IPS-11a (cell line): Measurements from ENCODE around the gene CDC42BPB.
"Not testable (repeated sequence)": the region's sequence is repeated elsewhere in the genome, so short reads cannot be mapped to it uniquely, and the experiment has no call there.

Experiments
- H3K4me3 ChIP-seq: one replicate; pipeline ENCODE4 v1.5.1; 2013; ENCODE audit warnings: low read depth, low read length, control low read depth

CDC42BPB gene

DNA sequence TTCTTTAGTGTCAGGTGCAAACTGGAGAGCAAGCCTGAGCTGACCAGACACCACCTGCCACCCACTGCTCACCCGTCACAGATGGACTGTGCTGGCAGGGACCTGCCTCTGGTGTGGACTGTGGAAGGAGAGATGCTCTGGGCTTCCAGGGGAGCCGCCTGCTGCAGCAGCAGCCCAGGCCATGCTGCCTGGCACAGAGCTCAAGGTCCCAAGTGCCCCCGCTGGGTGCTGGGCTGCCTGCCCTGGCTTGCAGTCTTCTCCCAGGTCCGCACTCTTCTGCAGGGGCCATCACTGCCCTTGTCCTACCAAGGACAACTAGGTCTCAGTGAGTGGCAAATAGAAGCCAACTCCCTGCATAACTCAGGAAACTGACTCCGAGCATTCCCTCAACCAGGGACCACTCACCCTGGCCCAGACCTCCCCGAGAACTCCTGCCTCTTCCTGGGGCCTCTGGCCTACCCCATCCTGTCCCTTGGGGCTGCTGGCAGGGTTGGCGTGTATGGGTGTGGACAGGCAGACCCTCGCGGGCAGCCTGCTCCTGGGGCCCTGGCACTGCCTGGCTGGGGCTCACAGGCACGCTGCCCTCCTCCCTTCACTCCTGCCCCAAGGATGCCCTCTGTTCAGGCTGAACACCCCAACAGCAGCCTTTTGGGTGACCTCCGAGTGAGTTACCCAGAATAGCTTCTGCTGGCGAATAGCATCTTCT lies 125.6 kb downstream of the CDC42BPB start:
- H3K4me3 ChIP-seq = no peak overlapping the region

DNA sequence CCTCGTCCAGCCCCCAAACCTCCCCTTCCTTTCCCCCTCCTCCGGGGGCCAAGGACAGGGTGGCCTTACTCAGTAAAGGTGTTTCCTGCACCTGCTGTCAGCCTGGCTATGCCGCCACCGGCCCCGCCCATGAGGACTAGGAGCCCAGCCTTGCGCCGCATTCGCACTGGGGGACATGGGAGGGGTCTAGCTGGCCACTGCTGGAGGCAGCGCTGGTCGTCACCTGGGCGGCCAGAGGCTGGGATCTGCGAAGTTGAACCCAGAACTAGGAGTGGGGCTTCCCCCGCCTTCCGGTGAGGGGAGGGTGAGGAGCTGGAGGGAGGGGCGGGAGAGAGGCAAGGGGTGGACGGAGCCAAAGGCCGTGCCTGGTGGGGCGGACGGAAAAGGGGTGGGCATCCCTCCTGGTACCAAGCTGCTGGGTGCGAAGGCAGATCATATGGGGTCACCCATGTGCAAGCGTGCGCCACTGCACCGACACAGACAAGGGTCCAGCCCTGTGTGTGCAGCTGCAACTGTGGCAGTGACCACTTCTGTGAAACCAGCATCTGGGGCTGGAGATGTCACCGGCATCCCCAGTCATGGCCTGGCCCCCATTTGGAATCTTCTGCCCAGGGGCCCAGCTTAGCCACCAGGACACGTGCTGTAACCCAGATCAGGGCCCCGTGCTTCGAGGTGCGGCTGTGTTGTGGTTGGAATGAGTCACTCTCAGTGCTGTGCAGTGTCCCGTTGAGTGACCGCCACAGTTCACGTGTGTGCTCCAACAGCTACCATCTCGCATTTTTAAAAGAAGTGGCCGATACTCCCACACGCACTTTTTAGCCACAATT lies 126.4 kb downstream of the CDC42BPB start:
- no peak overlapping the region for H3K4me3 ChIP-seq

DNA sequence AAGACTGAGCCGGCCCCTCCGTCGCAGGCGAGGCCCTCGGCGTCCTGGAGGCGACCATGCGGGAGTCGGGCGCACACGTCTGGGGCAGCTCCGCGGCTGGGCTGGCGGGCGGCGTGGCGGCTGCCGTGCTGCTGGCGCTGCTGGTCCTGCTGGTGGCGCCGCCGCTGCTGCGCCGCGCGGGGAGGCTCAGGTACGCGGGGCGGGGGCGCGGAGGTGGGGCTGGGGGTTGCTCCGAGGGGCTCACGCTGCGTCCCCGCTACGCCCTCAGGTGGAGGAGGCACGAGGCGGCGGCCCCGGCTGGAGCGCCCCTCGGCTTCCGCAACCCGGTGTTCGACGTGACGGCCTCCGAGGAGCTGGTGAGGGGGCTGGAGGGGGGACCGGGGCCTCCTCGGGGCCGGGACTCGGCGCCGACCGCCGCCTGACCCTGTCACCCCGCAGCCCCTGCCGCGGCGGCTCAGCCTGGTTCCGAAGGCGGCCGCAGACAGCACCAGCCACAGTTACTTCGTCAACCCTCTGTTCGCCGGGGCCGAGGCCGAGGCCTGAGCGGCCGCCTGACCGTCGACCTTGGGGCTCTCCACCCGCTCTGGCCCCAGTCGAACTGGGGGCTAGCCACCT lies 127.1 kb downstream of the CDC42BPB start:
- H3K4me3 ChIP-seq = no peak overlapping the region

DNA sequence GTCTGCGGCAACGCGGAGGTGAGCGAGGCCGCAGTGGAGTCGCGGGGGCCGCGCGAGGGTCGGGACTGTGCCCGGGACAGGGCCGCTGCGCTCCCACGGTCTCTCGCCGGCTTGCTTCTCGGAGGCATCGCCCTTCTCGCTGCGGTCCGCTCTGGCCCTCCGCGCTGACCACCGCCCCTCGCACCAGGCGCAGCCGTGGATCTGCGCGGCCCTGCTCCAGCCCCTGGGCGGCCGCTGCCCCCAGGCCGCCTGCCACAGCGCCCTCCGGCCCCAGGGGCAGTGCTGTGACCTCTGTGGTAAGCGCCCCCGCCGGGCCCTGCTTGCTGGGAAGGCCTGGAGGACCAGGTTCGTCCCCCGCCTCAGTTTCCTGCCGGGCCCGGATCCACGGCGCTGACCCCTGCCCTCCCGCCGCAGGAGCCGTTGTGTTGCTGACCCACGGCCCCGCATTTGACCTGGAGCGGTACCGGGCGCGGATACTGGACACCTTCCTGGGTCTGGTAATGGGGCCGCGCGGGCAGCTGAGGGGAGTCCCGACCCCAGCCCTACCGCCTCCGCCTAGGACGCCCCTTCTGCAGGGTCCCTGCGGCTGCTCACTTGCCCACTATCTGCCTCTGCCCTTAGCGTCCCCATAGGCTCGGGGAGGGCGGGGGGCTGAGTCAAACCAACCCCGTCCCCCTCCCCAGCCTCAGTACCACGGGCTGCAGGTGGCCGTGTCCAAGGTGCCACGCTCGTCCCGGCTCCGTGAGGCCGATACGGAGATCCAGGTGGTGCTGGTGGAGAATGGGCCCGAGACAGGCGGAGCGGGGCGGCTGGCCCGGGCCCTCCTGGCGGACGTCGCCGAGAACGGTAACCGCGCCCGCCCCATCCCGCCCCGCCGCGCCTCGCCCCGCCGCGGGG lies 127.9 kb downstream of the CDC42BPB start:
- H3K4me3 ChIP-seq = peak overlapping the region; percentile 45

DNA sequence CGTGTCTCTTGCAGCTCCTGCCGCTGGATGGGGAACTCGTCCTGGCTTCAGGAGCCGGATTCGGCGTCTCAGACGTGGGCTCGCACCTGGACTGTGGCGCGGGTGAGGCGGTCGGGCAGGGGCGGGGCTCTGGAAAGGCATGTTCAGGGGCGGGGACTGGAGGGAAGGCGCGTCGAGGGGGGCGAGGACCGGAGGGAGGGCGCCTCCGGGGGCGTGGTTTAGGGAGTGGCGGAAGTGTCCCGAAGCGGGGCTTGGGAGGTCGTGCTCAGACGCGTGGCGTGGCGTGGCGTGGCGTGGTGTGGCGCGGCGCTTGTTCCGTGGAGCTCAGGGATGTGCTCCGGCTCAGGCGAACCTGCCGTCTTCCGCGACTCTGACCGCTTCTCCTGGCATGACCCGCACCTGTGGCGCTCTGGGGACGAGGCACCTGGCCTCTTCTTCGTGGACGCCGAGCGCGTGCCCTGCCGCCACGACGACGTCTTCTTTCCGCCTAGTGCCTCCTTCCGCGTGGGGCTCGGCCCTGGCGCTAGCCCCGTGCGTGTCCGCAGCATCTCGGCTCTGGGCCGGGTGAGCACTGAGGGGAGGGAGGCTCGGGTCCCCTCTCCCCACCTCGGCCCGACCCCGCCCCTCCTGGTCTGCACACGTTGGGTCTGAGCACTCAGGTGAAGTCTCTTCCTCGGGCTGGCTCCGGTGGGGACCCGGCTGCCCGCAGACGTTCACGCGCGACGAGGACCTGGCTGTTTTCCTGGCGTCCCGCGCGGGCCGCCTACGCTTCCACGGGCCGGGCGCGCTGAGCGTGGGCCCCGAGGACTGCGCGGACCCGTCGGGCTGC lies 128.7 kb downstream of the CDC42BPB start:
- H3K4me3 ChIP-seq = peak overlapping the region; percentile 45

DNA sequence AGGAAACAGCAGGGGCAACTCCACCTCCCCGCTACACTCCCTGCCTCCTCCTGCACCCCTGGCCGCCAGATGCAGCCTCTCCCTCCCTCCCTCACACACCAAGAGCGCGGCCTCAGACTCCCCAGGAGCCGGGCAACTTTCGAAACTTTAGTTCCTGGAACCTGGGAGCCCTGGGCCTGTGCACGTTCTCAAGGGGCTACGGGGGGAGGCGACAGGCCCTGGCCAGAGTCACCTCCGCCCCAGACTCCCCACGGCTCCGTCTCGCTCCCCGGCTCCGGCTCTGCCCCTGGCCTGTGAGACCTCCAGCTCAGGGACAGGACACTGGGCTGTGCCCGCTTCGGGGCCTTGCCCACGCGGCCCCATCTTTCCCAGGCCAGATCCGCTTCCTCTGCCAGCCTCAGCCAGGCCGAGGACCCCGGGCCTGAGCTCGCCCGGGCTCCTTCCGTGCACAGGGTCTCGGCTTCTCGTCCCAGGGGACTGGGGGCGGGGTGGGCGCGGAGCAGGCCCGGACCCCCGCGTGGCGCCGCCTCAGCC lies 129.4 kb downstream of the CDC42BPB start:
- H3K4me3 ChIP-seq = peak overlapping the region; percentile 45

DNA sequence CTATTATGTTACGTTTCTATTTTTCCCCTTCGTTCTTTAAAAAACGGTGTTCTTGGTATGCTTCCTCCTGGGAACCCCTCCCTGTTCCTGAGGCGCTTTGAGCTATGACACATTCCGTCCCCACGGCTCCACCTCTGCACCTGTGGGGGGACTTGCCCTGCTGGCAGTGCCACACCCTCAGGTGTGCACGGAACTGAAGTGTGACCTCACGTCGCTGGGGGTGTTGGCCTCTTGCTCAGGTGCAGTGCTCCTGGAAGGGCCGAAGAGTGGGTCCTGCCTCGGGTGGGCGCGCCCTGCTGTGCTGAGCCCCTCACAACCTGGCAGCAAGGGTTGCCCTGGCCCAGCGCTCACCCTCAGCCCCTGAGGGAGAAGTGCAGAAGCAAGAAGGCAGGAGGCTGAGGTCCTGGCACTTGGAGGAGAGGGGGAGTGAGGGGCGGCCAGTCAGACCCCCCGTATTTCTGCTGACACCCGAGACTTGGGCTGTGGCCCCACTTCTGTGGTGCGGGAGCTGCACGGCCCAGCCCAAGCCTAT lies 129.9 kb downstream of the CDC42BPB start:
- H3K4me3 ChIP-seq = peak overlapping the region; percentile 45

DNA sequence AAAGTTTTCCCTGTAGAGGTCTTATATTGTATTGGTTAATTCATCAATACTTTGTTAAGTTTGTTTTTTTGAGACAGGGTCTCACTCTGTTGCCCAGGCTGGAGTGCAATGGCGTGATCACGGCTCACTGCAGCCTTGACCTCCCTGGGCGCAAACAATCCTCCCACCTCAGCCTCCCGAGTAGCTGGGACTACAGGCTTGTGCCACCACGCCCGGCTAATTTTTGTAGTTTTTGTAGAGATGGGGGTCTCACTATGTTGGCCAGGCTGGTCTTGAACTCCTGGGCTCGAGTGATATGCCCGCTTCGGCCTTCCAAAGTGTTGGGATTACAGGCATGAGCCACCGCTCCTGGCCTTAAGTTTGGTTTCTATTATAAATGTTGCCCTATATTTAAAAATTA lies 130.5 kb downstream of the CDC42BPB start:
- H3K4me3 ChIP-seq = not testable (repeated sequence)

DNA sequence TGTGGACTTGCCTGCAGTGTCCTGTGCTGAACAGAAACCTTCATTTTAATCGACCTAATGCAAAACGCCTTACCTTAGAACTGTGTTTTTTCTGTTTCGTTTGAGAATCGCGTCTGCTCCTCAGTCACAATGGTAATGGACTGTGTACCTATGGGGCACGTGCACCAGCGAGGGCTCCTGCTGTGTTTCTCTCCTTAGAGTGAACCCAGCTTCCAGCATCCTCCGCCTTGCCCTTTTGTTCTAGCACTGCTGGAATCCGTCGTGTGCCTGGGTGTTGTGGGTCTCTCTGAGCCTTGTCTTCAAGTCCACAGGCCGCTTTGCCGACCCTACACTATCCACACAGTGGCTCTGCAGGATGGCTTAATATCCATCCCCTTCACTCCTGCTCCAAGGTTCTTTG lies 131.2 kb downstream of the CDC42BPB start:
- H3K4me3 ChIP-seq = no peak overlapping the region

DNA sequence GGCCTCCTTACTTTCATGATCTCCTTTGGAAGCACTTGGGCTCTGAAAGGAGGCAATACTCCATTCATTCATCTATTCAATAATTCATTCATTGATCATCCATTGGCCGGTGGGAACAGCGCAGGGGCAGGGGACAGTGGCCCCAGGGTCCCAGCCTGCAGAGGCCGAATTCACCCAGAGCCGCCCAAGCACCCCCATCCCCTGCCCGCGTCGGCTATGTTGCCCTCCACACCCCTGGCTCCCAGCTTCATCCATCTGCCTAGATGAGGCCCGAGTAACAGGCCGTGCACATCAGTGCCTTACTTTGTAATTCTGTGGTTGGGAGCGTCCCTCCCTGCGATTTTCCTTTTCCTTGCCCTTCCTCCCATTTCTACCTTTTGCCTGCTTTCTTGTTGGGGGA lies 131.7 kb downstream of the CDC42BPB start:
- no peak overlapping the region for H3K4me3 ChIP-seq

DNA sequence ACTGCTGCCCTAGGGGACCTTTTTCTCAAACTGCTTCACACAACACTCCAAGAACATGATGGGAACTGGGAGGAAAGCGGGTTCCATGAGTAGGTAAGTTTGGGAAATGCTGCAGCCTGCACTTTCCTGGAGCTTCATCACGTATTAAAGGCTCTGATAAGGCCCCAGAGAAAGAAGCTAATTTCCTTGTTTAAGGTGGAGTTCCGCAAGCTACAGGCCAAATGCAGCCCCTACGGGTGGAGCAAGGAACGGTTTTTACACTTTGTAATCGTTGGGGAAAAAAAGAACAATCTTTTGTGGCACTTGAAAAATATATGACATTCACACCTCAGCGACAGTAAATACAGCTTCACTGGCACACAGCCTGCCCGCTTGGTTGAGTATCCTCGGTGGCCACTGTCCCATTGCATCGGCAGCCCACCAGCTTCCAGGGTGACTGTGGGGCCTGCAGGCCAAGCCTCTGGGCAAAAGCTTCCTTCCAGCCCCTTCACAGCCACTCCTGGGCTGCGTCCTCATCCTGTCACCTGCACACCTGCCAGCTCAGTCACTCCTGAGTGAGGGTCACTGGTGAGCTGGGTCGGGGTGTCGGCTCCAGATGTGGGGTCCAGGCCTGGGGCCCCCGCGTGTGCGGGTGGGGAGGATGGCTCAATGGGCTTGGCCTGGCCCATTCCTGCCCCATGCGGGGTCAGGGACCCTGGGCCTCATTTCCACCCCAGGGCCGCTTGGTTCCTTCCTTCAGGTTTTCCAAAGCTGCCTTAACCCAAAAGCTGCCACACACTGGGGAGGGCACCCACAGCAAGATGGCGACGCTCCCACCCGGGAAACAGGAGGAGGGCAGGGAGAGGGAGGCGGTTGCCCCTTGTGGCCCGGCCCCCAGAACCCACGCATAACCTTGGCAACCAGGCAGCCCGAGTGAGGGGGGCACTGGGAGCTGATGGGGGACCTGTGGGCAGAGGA lies 132.4 kb downstream of the CDC42BPB start:
- H3K4me3 ChIP-seq = no peak overlapping the region

DNA sequence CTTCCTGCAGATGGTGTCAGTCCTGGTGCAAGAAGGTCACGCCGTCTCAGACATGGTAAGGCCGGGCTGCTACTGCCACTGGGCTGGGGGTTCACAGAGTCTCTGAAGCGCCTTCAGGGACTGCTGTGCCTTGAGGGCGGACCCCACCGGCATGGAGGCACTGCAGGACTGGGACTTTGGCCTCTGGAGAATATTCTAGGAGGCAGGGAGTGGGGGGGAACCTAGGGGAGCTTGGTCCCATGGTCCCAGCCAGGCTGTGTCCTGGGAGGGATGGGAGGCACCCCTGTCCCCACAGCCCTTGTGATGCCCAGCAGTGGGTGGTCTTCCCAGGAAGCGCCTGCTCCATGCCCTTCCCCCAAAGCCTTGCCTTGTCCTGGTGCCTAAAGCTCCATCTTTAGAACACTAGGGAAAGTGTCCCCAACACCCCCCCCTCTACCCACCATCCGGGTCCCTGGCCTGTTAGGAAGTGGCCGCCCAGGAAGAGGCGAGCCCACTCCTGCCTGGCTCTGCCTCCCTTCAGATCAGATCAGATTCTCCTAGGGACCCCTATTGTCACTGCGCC lies 133.3 kb downstream of the CDC42BPB start:
- no peak overlapping the region for H3K4me3 ChIP-seq

DNA sequence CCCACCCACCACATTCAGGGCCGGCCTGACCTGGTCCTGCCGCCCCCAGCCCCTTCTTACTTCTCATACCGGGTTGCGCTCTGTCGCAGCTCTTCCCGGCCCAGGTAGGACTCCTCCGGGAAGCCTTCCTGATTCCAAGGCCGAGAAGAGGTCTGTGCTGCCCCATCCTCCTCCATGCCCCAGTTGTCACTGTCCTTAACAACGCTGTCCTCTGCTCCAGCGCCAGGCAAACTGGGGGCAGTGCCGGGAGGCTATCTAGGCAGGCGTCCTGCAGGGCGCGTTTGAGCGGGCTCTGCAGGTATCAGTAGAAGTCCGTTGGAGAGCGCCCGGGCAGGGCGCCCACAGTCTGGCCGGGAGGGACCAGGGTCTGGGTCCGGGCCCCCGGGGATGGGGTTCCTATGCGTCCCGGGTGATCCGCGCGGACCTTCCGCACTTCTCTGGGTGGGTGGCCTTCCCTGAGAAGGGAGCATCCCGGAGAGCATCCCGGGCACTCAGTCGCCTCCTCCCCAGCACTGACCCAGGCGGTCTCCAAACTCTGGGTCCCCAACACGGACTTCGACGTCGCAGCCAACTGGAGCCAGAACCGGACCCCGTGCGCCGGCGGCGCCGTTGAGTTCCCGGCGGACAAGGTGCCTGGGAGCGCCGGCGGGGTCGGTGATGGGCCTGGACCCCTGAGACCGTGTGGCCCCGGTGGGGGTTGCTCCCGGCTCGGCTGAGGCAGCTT lies 134.0 kb downstream of the CDC42BPB start:
- H3K4me3 ChIP-seq = peak overlapping the region; percentile 18

DNA sequence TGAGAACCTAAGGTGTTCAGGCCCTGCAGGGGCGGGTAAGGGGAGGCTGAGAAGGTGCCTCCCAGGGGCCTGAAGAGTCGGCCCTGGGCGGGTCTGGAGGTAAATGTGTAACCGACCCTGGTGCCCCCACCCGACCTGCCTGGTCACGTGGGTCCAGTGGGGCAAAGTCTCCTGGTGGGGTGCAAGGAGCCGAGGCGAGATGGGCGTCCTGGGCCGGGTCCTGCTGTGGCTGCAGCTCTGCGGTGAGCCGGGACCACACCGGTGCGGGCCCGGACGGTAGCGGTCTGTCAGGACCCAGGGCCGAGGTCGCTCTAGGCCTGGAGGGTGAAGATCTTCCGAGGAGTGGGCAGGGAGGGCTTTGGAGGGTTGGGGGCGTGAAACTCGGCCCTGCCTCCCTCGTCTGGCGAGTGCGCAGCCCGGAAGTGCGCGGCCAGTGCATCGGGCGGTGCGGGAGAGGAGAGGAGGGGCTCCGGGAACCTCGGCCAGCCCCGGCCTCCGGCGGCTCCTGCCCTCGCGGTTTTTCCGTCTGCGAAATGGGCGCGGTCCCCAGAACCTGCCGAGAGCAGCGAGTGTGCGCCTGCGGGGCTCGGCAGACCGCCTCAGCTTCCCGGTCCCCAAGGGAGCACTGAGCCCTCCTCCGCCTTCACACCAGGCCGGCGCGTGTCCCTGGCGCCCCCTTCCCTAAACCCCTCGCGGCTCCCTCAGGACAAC lies 134.7 kb downstream of the CDC42BPB start, which contains the start of gene AMN:
AMN (plus strand) TSS at position 174 of the 711 bp plus-strand sequence; CDS start at position 200, 26 bp downstream.
- H3K4me3 ChIP-seq = peak within 1 kb of the TSS; percentile 18

DNA sequence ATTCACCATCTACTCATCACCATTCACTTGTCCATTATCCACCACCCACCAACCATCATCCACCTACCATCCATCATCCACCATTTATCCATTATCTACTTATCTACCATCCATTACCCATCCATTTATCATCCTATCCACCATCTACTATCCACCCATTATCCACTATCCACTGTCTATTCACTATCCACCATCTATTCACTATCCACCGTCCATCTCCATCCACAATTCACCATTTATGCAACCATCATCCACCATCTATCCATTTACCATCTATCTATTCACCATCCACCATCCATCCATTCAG lies 136.4 kb downstream of the CDC42BPB start:
- H3K4me3 ChIP-seq = no peak overlapping the region

DNA sequence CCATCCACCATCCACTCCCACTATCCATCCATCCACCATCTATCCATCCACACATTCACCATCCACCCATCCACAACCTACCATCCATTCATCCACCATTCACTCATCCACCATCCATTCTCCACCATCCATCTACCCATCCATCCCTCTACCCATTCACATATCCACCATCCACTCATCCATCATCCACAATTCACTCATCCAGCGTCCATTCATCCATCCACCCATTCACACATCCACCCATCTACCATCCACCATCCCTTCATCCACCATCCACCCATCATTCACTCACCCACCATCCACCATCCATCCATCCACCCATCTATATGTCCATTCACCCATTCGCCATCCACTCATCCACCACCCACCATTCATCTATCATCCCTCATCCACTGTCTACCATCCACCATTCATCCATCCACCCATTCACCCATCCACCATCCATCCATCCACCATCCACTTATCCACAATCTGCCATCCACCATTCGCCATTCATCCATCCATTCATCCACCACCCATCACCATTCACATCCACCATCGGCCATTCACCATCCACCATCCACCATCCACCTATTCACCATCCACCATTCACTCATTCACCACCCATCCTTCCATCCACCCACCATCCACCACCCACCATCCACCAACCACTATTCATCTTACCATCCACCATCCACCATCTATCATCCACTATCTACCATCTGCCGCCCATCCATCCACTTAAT lies 136.9 kb downstream of the CDC42BPB start:
- H3K4me3 ChIP-seq = no peak overlapping the region
